K562 (cell line): ENCODE data around the gene HOXD4. TPM values are rescaled to one million over a fixed set of nuclear protein-coding genes. Genes with fewer than 3 reads are reported as not detected.

Experiments
- FOXP1 ChIP-seq: sonication (generic); formaldehyde crosslinking; IDR thresholded peaks from 2 replicates; pipeline ENCODE4 v1.8.0; 2022; ENCODE audit warnings: mild to moderate bottlenecking, missing genetic modification reagents
- JUNB ChIP-seq: fragments of 450-650 bp; formaldehyde crosslinking; conservative IDR thresholded peaks from 2 replicates; pipeline ENCODE4 v1.4.0; 2020; ENCODE audit warnings: mild to moderate bottlenecking
- KDM2B ChIP-seq: fragments of 250-450 bp; sonication (Bioruptor Pico); IDR thresholded peaks from 2 replicates; pipeline ENCODE4 v1.8.0; 2021; ENCODE audit warnings: mild to moderate bottlenecking, moderate library complexity
- KDM4B ChIP-seq, 2 experiments: fragments of 450-650 bp in 1 of 2; sonication (generic) in 1 of 2; IDR thresholded peaks; 2 replicates each; pipeline ENCODE4 v1.6.1; 2016 to 2017; ENCODE audit warnings: borderline replicate concordance in 2 of 2, antibody characterized with exemption in 1 of 2, low read depth in 1 of 2, mild to moderate bottlenecking in 1 of 2
- KDM5B ChIP-seq: fragments of 200-600 bp; sonication (generic); IDR thresholded peaks from 2 replicates; pipeline ENCODE4 v1.6.1; 2012; ENCODE audit warnings: low read depth, mild to moderate bottlenecking, moderate library complexity, low read length, control low read depth, inconsistent platforms; ENCODE audit not compliant: insufficient replicate concordance
- RAD21 ChIP-seq, 2 experiments: fragments of 250-450 bp in 1 of 2; fragments of 450-650 bp in 1 of 2; sonication (Bioruptor Pico) in 1 of 2; formaldehyde crosslinking in 1 of 2; IDR thresholded peaks in 1 of 2; conservative IDR thresholded peaks in 1 of 2; 2 replicates each; pipeline versions ENCODE4 v1.4.0 to v1.8.0; 2020 to 2022; ENCODE audit warnings: mild to moderate bottlenecking in 2 of 2, moderate library complexity in 1 of 2
- RAD51 ChIP-seq: fragments of 450-650 bp; IDR thresholded peaks from 2 replicates; pipeline ENCODE4 v1.7.1; 2016; ENCODE audit warnings: low read depth, mild to moderate bottlenecking, borderline replicate concordance
- RFX5 ChIP-seq: IDR thresholded peaks from 2 replicates; pipeline ENCODE4 v1.6.1; 2011; ENCODE audit warnings: low read depth, mild to moderate bottlenecking, improper control_type of control experiment, low read length
- STAT5A ChIP-seq: IDR thresholded peaks from 2 replicates; pipeline ENCODE4 v1.6.1; 2012; ENCODE audit warnings: low read length, inconsistent platforms, borderline replicate concordance
- TOE1 ChIP-seq, 2 experiments: fragments of 450-650 bp in 1 of 2; sonication (generic) in 1 of 2; formaldehyde crosslinking in 1 of 2; IDR thresholded peaks; 2 replicates each; pipeline versions ENCODE4 v1.7.1 to v1.8.0; 2016 to 2022; ENCODE audit warnings: borderline replicate concordance in 2 of 2, mild to moderate bottlenecking in 2 of 2, antibody characterized with exemption in 1 of 2, inconsistent platforms in 1 of 2, low read depth in 1 of 2, missing genetic modification reagents in 1 of 2, moderate library complexity in 1 of 2
- ZSCAN29 ChIP-seq: fragments of 450-650 bp; IDR thresholded peaks from 2 replicates; pipeline ENCODE4 v1.6.1; 2017
- polyA plus RNA-seq, 8 experiments: library from polyadenylated mRNA; depleted of rRNA in 4 of 8; stranded (reverse) in 5 of 8; unstranded in 3 of 8; fragments of >200 nt; fragmentation: Nextera tagmentation in 2 of 8; fragmentation: Illumina TruSeq in 1 of 8; extraction: Ambion mirVana in 2 of 8; extraction: Trizol in 1 of 8; gene quantifications; 2 replicates each; pipeline versions ENCODE4 v1.2.1 to v1.2.3, GENCODE V29; 2011 to 2014; ENCODE audit warnings: inconsistent platforms in 1 of 8, missing spikeins in 1 of 8
- total RNA-seq, 7 experiments: library from RNA; depleted of rRNA in 6 of 7; stranded (reverse); fragments of >200 nt in 6 of 7; fragmentation: Illumina TruSeq in 2 of 7; extraction: Trizol in 2 of 7; gene quantifications; 2 replicates each; pipeline versions ENCODE4 v1.2.1 to v1.2.3, GENCODE V29; 2011 to 2021; ENCODE audit warnings: low replicate concordance in 1 of 7
- TF ChIP-seq, protein P1 (sequence below): sonication (generic); formaldehyde crosslinking; IDR thresholded peaks from 2 replicates; pipeline ENCODE4 v1.8.0; 2022; ENCODE audit warnings: missing genetic modification reagents, mild to moderate bottlenecking, borderline replicate concordance
- TF ChIP-seq, protein P2 (sequence below), 2 experiments: fragments of 250-450 bp in 1 of 2; fragments of 450-650 bp in 1 of 2; sonication (Bioruptor Pico) in 1 of 2; IDR thresholded peaks; 2 replicates each; pipeline versions ENCODE4 v1.6.1 to v1.8.0; 2016 to 2021; ENCODE audit warnings: mild to moderate bottlenecking in 2 of 2, moderate library complexity in 2 of 2, missing compliant biosample characterization in 1 of 2, missing genetic modification characterization in 1 of 2
- TF ChIP-seq, protein P3 (sequence below): fragments of 250-450 bp; sonication (Bioruptor Pico); IDR thresholded peaks from 2 replicates; pipeline ENCODE4 v1.8.0; 2022; ENCODE audit warnings: inconsistent platforms
- TF ChIP-seq, protein P4 (sequence below): fragments of 450-650 bp; IDR thresholded peaks from 2 replicates; pipeline ENCODE4 v1.6.1; 2017; ENCODE audit warnings: antibody characterized with exemption, mild to moderate bottlenecking
- TF ChIP-seq, protein P5 (sequence below): fragments of 450-650 bp; IDR thresholded peaks from 2 replicates; pipeline ENCODE4 v1.6.1; 2017; ENCODE audit warnings: mild to moderate bottlenecking, moderate library complexity

HOXD4 gene
- total and polyA plus RNA-seq, 9 of the 15 experiments (the other 6 are each of a cell fraction or from before 2014, with no cell fraction given) = not detected

DNA sequence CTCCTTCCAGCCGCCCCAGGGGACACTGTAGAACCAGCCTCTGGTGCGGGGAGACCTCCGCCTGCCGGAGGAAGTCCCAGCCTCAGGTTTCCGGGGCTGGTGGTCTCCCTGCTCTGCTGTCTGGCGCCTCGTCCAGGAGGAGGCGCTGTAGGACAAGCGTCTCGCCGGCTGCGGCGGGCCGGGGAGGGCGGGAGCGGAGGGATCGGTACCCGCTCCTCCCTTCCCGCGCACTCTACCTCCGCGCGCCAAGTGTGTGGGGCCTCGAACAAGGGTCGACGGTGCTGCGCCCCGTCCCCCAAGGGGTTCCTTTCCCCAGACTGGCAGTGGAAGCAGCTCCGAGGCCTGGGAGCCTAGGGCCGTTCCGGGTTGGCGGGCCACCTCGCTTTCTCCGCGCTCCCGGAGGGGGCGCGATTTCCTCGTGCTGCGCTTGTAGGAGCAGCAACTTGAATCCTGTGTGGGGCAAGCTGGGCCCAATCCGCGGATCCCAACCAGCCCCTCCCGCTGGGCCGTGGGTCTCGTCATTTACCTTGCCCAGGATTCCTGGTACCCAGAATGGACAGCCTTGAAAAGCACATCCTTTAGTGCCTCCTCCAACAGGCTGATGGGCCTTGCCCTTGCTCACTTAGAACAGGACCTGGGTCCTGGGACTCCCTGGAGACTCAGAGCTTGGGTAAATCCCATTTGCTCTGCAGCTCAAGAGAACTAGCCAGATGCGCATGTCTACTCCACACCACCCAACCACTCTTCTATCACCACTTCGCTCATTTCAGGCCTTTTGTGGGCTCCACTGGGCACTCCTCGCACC, 10.6 kb upstream of the HOXD4 start (continued):
- TF ChIP-seq, protein P1, sequence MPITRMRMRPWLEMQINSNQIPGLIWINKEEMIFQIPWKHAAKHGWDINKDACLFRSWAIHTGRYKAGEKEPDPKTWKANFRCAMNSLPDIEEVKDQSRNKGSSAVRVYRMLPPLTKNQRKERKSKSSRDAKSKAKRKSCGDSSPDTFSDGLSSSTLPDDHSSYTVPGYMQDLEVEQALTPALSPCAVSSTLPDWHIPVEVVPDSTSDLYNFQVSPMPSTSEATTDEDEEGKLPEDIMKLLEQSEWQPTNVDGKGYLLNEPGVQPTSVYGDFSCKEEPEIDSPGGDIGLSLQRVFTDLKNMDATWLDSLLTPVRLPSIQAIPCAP = no peak
- TF ChIP-seq KDM2B (CRISPR knock-in tag) (no peak), FOXP1 (CRISPR knock-in tag) (peak; percentile 68; the same call in 1 of the 2 replicates), RAD51 (no peak), JUNB (CRISPR knock-in tag) (no peak), TOE1 (IDR thresholded peaks at IDR 0.05; ENCODE audit: borderline replicate concordance) (peak; percentile 55; the same call in 1 of the 2 replicates), TOE1 (CRISPR knock-in tag; IDR thresholded peaks at IDR 0.05; ENCODE audit: borderline replicate concordance, low read depth) (no peak), KDM5B (no peak), STAT5A (no peak), KDM4B (IDR thresholded peaks at IDR 0.05; ENCODE audit: borderline replicate concordance in 2 of 2, low read depth in 1 of 2) (no peak), RAD21 (CRISPR knock-in tag; conservative IDR thresholded peaks at IDR 0.05 in 1 of 2, IDR thresholded peaks at IDR 0.05 in 1 of 2) (peak; percentile 98 to 99), RFX5 (no peak), ZSCAN29 (0 out of 2 replicates have a peak, but pooled peaks have one; percentile 42)
- TF ChIP-seq, protein P2, sequence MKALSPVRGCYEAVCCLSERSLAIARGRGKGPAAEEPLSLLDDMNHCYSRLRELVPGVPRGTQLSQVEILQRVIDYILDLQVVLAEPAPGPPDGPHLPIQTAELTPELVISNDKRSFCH (CRISPR knock-in tag; IDR thresholded peaks at IDR 0.05) = no peak
- TF ChIP-seq, protein P2 (tag; IDR thresholded peaks at IDR 0.05) = 0 out of 2 replicates have a peak, but pooled peaks have one; percentile 47
- TF ChIP-seq, protein P3, sequence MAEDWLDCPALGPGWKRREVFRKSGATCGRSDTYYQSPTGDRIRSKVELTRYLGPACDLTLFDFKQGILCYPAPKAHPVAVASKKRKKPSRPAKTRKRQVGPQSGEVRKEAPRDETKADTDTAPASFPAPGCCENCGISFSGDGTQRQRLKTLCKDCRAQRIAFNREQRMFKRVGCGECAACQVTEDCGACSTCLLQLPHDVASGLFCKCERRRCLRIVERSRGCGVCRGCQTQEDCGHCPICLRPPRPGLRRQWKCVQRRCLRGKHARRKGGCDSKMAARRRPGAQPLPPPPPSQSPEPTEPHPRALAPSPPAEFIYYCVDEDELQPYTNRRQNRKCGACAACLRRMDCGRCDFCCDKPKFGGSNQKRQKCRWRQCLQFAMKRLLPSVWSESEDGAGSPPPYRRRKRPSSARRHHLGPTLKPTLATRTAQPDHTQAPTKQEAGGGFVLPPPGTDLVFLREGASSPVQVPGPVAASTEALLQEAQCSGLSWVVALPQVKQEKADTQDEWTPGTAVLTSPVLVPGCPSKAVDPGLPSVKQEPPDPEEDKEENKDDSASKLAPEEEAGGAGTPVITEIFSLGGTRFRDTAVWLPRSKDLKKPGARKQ (CRISPR knock-in tag) = no peak
- TF ChIP-seq, protein P4, sequence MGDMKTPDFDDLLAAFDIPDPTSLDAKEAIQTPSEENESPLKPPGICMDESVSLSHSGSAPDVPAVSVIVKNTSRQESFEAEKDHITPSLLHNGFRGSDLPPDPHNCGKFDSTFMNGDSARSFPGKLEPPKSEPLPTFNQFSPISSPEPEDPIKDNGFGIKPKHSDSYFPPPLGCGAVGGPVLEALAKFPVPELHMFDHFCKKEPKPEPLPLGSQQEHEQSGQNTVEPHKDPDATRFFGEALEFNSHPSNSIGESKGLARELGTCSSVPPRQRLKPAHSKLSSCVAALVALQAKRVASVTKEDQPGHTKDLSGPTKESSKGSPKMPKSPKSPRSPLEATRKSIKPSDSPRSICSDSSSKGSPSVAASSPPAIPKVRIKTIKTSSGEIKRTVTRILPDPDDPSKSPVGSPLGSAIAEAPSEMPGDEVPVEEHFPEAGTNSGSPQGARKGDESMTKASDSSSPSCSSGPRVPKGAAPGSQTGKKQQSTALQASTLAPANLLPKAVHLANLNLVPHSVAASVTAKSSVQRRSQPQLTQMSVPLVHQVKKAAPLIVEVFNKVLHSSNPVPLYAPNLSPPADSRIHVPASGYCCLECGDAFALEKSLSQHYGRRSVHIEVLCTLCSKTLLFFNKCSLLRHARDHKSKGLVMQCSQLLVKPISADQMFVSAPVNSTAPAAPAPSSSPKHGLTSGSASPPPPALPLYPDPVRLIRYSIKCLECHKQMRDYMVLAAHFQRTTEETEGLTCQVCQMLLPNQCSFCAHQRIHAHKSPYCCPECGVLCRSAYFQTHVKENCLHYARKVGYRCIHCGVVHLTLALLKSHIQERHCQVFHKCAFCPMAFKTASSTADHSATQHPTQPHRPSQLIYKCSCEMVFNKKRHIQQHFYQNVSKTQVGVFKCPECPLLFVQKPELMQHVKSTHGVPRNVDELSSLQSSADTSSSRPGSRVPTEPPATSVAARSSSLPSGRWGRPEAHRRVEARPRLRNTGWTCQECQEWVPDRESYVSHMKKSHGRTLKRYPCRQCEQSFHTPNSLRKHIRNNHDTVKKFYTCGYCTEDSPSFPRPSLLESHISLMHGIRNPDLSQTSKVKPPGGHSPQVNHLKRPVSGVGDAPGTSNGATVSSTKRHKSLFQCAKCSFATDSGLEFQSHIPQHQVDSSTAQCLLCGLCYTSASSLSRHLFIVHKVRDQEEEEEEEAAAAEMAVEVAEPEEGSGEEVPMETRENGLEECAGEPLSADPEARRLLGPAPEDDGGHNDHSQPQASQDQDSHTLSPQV = no peak
- TF ChIP-seq, protein P5, sequence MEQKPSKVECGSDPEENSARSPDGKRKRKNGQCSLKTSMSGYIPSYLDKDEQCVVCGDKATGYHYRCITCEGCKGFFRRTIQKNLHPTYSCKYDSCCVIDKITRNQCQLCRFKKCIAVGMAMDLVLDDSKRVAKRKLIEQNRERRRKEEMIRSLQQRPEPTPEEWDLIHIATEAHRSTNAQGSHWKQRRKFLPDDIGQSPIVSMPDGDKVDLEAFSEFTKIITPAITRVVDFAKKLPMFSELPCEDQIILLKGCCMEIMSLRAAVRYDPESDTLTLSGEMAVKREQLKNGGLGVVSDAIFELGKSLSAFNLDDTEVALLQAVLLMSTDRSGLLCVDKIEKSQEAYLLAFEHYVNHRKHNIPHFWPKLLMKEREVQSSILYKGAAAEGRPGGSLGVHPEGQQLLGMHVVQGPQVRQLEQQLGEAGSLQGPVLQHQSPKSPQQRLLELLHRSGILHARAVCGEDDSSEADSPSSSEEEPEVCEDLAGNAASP = no peak
